K562 (cell line): ENCODE measurements around the gene MESP1. TPM values are rescaled to one million over a fixed set of nuclear protein-coding genes. Genes with fewer than 3 reads are reported as not detected.

Experiments used
- ADNP ChIP-seq: fragments of 200-800 bp; sonication (Bioruptor generic); IDR thresholded peaks from 2 replicates; pipeline ENCODE4 v1.6.1; 2016; ENCODE audit warnings: missing genetic modification characterization, missing compliant biosample characterization
- ASH1L ChIP-seq: fragments of 450-650 bp; IDR thresholded peaks from 2 replicates; pipeline ENCODE4 v1.6.1; 2018; ENCODE audit warnings: borderline replicate concordance, mild to moderate bottlenecking, low read depth; ENCODE audit not compliant: partially characterized antibody
- ATF1 ChIP-seq, 2 experiments: fragments of 450-650 bp in 1 of 2; IDR thresholded peaks; 2 replicates each; pipeline ENCODE4 v1.6.1; 2016; ENCODE audit warnings: missing compliant biosample characterization in 1 of 2, missing genetic modification characterization in 1 of 2
- EGR1 ChIP-seq: fragments of 450-650 bp; conservative IDR thresholded peaks from 2 replicates; pipeline ENCODE4 v1.6.1; 2017; ENCODE audit warnings: mild to moderate bottlenecking
- FOXJ3 ChIP-seq: sonication (generic); formaldehyde crosslinking; IDR thresholded peaks from 2 replicates; pipeline ENCODE4 v1.4.0; 2020; ENCODE audit warnings: mild to moderate bottlenecking, missing genetic modification reagents
- FUS ChIP-seq: fragments of 200-400 bp; formaldehyde crosslinking; optimal IDR thresholded peaks from 2 replicates; pipeline ENCODE3; 2017; ENCODE audit warnings: low read depth, low read length
- HCFC1 ChIP-seq: IDR thresholded peaks from 2 replicates; pipeline ENCODE4 v1.6.1; 2012; ENCODE audit warnings: low read depth, low read length, improper control_type of control experiment
- KAT8 ChIP-seq: fragments of 450-650 bp; IDR thresholded peaks from 2 replicates; pipeline ENCODE4 v1.6.1; 2016; ENCODE audit warnings: low read depth, mild to moderate bottlenecking
- KDM4B ChIP-seq, 2 experiments: fragments of 450-650 bp in 1 of 2; sonication (generic) in 1 of 2; IDR thresholded peaks; 2 replicates each; pipeline ENCODE4 v1.6.1; 2016 to 2017; ENCODE audit warnings: borderline replicate concordance in 2 of 2, antibody characterized with exemption in 1 of 2, low read depth in 1 of 2, mild to moderate bottlenecking in 1 of 2
- KLF16 ChIP-seq: IDR thresholded peaks from 2 replicates; pipeline ENCODE4 v1.6.1; 2016; ENCODE audit warnings: antibody characterized with exemption
- NEUROD1 ChIP-seq: fragments of 150-350 bp; IDR thresholded peaks from 2 replicates; pipeline ENCODE4 v1.6.1; 2014; ENCODE audit warnings: borderline replicate concordance, low read length, low read depth; ENCODE audit not compliant: partially characterized antibody
- NR2F6 ChIP-seq: fragments of 450-650 bp; formaldehyde crosslinking; IDR thresholded peaks from 2 replicates; pipeline ENCODE4 v1.4.0; 2020; ENCODE audit warnings: mild to moderate bottlenecking
- RBM14 ChIP-seq: fragments of 200-400 bp; formaldehyde crosslinking; IDR thresholded peaks from 2 replicates; pipeline ENCODE4 v1.6.1; 2018; ENCODE audit warnings: low read depth, mild to moderate bottlenecking, low read length, moderate library complexity, borderline replicate concordance; ENCODE audit not compliant: insufficient read depth
- RBM17 ChIP-seq: fragments of 200-400 bp; formaldehyde crosslinking; IDR thresholded peaks from 2 replicates; pipeline ENCODE4 v1.6.1; 2017; ENCODE audit warnings: low read depth, mild to moderate bottlenecking, low read length, borderline replicate concordance
- RFX7 ChIP-seq: fragments of 250-450 bp; sonication (Bioruptor Pico); IDR thresholded peaks from 2 replicates; pipeline ENCODE4 v1.5.1; 2021; ENCODE audit warnings: mild to moderate bottlenecking
- TBP ChIP-seq: optimal IDR thresholded peaks from 2 replicates; pipeline ENCODE3; 2011; ENCODE audit warnings: low read depth, low read length, improper control_type of control experiment
- TCF7 ChIP-seq: sonication (generic); IDR thresholded peaks from 2 replicates; pipeline ENCODE4 v1.6.1; 2016; ENCODE audit warnings: antibody characterized with exemption, borderline replicate concordance
- TGIF2 ChIP-seq: sonication (generic); formaldehyde crosslinking; IDR thresholded peaks from 2 replicates; pipeline ENCODE4 v1.8.1; 2022; ENCODE audit warnings: mild to moderate bottlenecking, missing genetic modification reagents, moderate library complexity
- ZFP36 ChIP-seq: fragments of 150-350 bp; IDR thresholded peaks from 2 replicates; pipeline ENCODE4 v1.6.1; 2018; ENCODE audit warnings: low read length, low read depth; ENCODE audit not compliant: partially characterized antibody
- ZKSCAN3 ChIP-seq: fragments of 250-450 bp; sonication (Bioruptor Pico); IDR thresholded peaks from 2 replicates; pipeline ENCODE4 v1.4.0; 2020
- ZNF140 ChIP-seq: fragments of 250-450 bp; sonication (Bioruptor Pico); IDR thresholded peaks from 2 replicates; pipeline ENCODE4 v1.8.0; 2021; ENCODE audit warnings: moderate library complexity, mild to moderate bottlenecking, inconsistent platforms
- ZNF507 ChIP-seq: conservative IDR thresholded peaks from 2 replicates; pipeline ENCODE4 v1.6.1; 2017; ENCODE audit warnings: missing genetic modification characterization, missing compliant biosample characterization
- polyA plus RNA-seq, 8 experiments: library from polyadenylated mRNA; depleted of rRNA in 4 of 8; stranded (reverse) in 5 of 8; unstranded in 3 of 8; fragments of >200 nt; fragmentation: Nextera tagmentation in 2 of 8; fragmentation: Illumina TruSeq in 1 of 8; extraction: Ambion mirVana in 2 of 8; extraction: Trizol in 1 of 8; gene quantifications; 2 replicates each; pipeline versions ENCODE4 v1.2.1 to v1.2.3, GENCODE V29; 2011 to 2014; ENCODE audit warnings: inconsistent platforms in 1 of 8, missing spikeins in 1 of 8
- total RNA-seq, 7 experiments: library from RNA; depleted of rRNA in 6 of 7; stranded (reverse); fragments of >200 nt in 6 of 7; fragmentation: Illumina TruSeq in 2 of 7; extraction: Trizol in 2 of 7; gene quantifications; 2 replicates each; pipeline versions ENCODE4 v1.2.1 to v1.2.3, GENCODE V29; 2011 to 2021; ENCODE audit warnings: low replicate concordance in 1 of 7
- TF ChIP-seq, protein P1 (sequence below): fragments of 250-450 bp; sonication (Bioruptor Pico); IDR thresholded peaks from 2 replicates; pipeline ENCODE4 v1.4.0; 2020; ENCODE audit warnings: mild to moderate bottlenecking, moderate library complexity
- TF ChIP-seq, protein P2 (sequence below): sonication (generic); formaldehyde crosslinking; IDR thresholded peaks from 2 replicates; pipeline ENCODE4 v1.8.0; 2023; ENCODE audit warnings: mild to moderate bottlenecking, missing genetic modification reagents

Gene MESP1
- total and polyA plus RNA-seq, 9 of the 15 experiments (the other 6 are each of a cell fraction or from before 2014, with no cell fraction given): 0.14 to 1.1 (median 0.36) TPM; not detected in 4

DNA sequence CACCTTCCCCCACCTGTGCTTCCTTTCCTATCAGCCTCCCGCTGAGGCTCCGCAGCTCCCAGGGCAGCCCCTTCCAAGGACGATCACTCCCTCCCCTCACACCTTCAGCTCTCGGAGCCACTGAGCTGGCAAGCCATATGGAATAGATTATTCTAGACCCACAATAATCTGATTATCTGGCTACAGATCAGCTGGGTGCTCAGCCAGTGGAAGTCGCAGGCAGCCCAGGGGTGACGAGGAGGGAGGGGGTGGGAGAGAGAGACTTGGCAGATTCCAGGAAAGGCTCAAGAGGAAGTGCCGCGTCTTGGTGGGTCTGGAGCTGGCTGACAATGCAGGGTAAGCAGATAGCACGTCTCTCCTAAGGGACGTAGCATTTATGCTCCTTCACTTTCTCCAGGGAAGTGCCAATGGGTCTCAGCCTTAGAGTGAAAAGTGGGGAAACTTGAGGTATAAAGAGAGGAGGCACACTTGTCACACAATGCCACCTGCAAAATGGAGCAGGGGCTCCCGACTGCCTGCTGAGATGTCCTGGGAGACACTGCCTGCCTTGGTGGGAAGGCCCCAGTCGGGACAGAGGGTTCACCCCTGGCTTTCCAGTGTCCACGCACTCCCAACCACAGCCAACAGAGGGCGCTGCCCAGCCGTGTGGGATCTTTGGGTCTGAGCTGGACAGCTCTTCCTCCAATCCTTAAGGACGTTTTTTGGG lies 9.4 kb upstream of the MESP1 start (continued):
- TF ChIP-seq TCF7 (no peak), FOXJ3 (CRISPR knock-in tag) (no peak), ZFP36 (no peak), NEUROD1 (peak; percentile 10), RFX7 (CRISPR knock-in tag) (no peak), ATF1 (CRISPR knock-in tag; IDR thresholded peaks at IDR 0.05) (no peak), ATF1 (tag; IDR thresholded peaks at IDR 0.05) (peak; percentile 55; the same call in 1 of the 2 replicates), ADNP (tag) (no peak), KLF16 (no peak), NR2F6 (CRISPR knock-in tag) (no peak), ZNF140 (CRISPR knock-in tag) (no peak), FUS (no peak), KDM4B (IDR thresholded peaks at IDR 0.05; ENCODE audit: borderline replicate concordance in 2 of 2, low read depth in 1 of 2) (no peak), ZNF507 (tag) (no peak), TGIF2 (CRISPR knock-in tag) (no peak), RBM14 (no peak), TBP (peak; percentile 36), ZKSCAN3 (CRISPR knock-in tag) (no peak), ASH1L (no peak), RBM17 (no peak), EGR1 (no peak), HCFC1 (0 out of 2 replicates have a peak, but pooled peaks have one; percentile 12), KAT8 (no peak)
- TF ChIP-seq, protein P1, sequence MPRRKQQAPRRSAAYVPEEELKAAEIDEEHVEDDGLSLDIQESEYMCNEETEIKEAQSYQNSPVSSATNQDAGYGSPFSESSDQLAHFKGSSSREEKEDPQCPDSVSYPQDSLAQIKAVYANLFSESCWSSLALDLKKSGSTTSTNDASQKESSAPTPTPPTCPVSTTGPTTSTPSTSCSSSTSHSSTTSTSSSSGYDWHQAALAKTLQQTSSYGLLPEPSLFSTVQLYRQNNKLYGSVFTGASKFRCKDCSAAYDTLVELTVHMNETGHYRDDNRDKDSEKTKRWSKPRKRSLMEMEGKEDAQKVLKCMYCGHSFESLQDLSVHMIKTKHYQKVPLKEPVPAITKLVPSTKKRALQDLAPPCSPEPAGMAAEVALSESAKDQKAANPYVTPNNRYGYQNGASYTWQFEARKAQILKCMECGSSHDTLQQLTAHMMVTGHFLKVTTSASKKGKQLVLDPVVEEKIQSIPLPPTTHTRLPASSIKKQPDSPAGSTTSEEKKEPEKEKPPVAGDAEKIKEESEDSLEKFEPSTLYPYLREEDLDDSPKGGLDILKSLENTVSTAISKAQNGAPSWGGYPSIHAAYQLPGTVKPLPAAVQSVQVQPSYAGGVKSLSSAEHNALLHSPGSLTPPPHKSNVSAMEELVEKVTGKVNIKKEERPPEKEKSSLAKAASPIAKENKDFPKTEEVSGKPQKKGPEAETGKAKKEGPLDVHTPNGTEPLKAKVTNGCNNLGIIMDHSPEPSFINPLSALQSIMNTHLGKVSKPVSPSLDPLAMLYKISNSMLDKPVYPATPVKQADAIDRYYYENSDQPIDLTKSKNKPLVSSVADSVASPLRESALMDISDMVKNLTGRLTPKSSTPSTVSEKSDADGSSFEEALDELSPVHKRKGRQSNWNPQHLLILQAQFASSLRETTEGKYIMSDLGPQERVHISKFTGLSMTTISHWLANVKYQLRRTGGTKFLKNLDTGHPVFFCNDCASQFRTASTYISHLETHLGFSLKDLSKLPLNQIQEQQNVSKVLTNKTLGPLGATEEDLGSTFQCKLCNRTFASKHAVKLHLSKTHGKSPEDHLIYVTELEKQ (CRISPR knock-in tag): no peak
- TF ChIP-seq, protein P2, sequence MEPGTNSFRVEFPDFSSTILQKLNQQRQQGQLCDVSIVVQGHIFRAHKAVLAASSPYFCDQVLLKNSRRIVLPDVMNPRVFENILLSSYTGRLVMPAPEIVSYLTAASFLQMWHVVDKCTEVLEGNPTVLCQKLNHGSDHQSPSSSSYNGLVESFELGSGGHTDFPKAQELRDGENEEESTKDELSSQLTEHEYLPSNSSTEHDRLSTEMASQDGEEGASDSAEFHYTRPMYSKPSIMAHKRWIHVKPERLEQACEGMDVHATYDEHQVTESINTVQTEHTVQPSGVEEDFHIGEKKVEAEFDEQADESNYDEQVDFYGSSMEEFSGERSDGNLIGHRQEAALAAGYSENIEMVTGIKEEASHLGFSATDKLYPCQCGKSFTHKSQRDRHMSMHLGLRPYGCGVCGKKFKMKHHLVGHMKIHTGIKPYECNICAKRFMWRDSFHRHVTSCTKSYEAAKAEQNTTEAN (CRISPR knock-in tag): no peak
